Posterior vena cava (tissue), 2 donors: ENCODE measurements around the gene L1TD1. TPM values are rescaled to one million over a fixed set of nuclear protein-coding genes. Genes with fewer than 3 reads are reported as not detected.
"Not testable (repeated sequence)": the region's sequence is repeated elsewhere in the genome, so short reads cannot be mapped to it uniquely, and the experiment has no call there.

Experiments used
- DNase-seq: peaks from one replicate; pipeline ENCODE4 v3.0.0-alpha.2; 2020; ENCODE audit warnings: low spot score
- intact Hi-C, 2 donors: fragments of 100-400 bp; cut with DNase I; formaldehyde crosslinking; loops; one replicate each; pipeline versions ENCODE4 v1.14.1 to v1.14.2; 2022 to 2023
- total RNA-seq, 2 donors: library from RNA; stranded (reverse); fragmentation: NEBNext Ultra II Directional; extraction: Animal tissue kit (Norgen Biotek cat#: 25700); gene quantifications; one replicate each; pipeline ENCODE4 v1.2.1, GENCODE V29; 2021
- donor health status: DM: yes; HTN: yes; CAD: no.
- donor health status: DM: yes; HTN: yes; CAD: no.

The L1TD1 gene
- total RNA-seq, 2 donors from 2014 or later = 0.09 to 0.48 TPM

GRCh38 chr1:62229468-62229867 is 34.8 kb downstream of the L1TD1 start:
- DNase-seq = no peak
- intact Hi-C loops = no loop called here

- no peak for DNase-seq
- intact Hi-C loops = no loop called here
Observed at GRCh38 chr1:62229932-62230331, 35.3 kb downstream of the L1TD1 start.

- intact Hi-C loops = no loop called here
- DNase-seq = no peak
Observed at GRCh38 chr1:62230718-62231117, 36.1 kb downstream of the L1TD1 start.

GRCh38 chr1:62232871-62233278 is 38.2 kb downstream of the L1TD1 start:
- no peak for DNase-seq
- intact Hi-C loops = no loop called here

GRCh38 chr1:62233926-62234450 is 39.3 kb downstream of the L1TD1 start:
- DNase-seq = no peak
- intact Hi-C loops = no loop called here

GRCh38 chr1:62234688-62235087 is 40.0 kb downstream of the L1TD1 start:
- intact Hi-C loops = no loop called here
- no peak for DNase-seq

- no peak for DNase-seq
- intact Hi-C loops = no loop called here
Observed at GRCh38 chr1:62235576-62235975, 40.9 kb downstream of the L1TD1 start.

GRCh38 chr1:62237361-62237760 is 42.7 kb downstream of the L1TD1 start:
- intact Hi-C loops = no loop called here
- DNase-seq = no peak

- intact Hi-C loops = no loop called here
- no peak for DNase-seq
Observed at GRCh38 chr1:62237950-62238374, 43.3 kb downstream of the L1TD1 start.

GRCh38 chr1:62238507-62238906 is 43.9 kb downstream of the L1TD1 start:
- no peak for DNase-seq
- intact Hi-C loops = no loop called here

GRCh38 chr1:62239652-62240403 is 45.2 kb downstream of the L1TD1 start:
- DNase-seq, intact Hi-C loops: not testable (repeated sequence)

GRCh38 chr1:62240651-62241370 is 46.2 kb downstream of the L1TD1 start:
- DNase-seq = no peak
- intact Hi-C loops = no loop called here

GRCh38 chr1:62241371-62242131 is 46.9 kb downstream of the L1TD1 start:
- no peak for DNase-seq
- intact Hi-C loops = no loop called here

GRCh38 chr1:62244380-62244779 is 49.7 kb downstream of the L1TD1 start:
- intact Hi-C loops, DNase-seq: not testable (repeated sequence)

GRCh38 chr1:62245201-62245600 is 50.6 kb downstream of the L1TD1 start:
- intact Hi-C loops = no loop called here
- no peak for DNase-seq

GRCh38 chr1:62247391-62248168 is 52.9 kb downstream of the L1TD1 start:
- intact Hi-C loops = no loop called here

GRCh38 chr1:62250126-62250726 is 55.6 kb downstream of the L1TD1 start:
- no peak for DNase-seq
- intact Hi-C loops = no loop called here

More at GRCh38 chr1:62247391-62248168, 52.9 kb downstream of the L1TD1 start:
- no peak for DNase-seq

GRCh38 chr1:62259551-62259950 is 64.9 kb downstream of the L1TD1 start:
- no peak for DNase-seq
- intact Hi-C loops = loop anchor here in 1 of 2 donors (5.0 kb wide), 1 partner anchor 1657 kb away; no protein-coding TSS in a partner anchor

GRCh38 chr1:62260688-62261087 is 66.0 kb downstream of the L1TD1 start:
- intact Hi-C loops = no loop called here
- DNase-seq = no peak
